HCT116 (cell line): ENCODE data around the gene BTBD10. TPM values are rescaled to one million over a fixed set of nuclear protein-coding genes. Genes with fewer than 3 reads are reported as not detected.

Experiments
- ATAC-seq: fragments of 200-7000 bp; cut with Tn5 transposase; 2 replicates; pipeline ENCODE4 v1.9.1; 2020; ENCODE audit warnings: mild to moderate bottlenecking, moderate library complexity
- BruUV-seq: library from RNA; stranded (reverse); fragments of 400-500 nt; replicated peaks from 2 replicates; lab custom pipeline; 2021; lab: Mats Ljungman, UMichigan
- CTCF ChIA-PET: fragments of 300-600 bp; sonication (Branson Sonifier 250); formaldehyde crosslinking; loops from one replicate; lab custom pipeline; 2021; ENCODE audit warnings: antibody characterized with exemption; lab: Charles Lee
- POLR2A ChIA-PET: fragments of 300-600, 350-600 bp; sonication (Branson Sonifier 250); formaldehyde crosslinking; loops from one replicate; lab custom pipeline; 2021; ENCODE audit warnings: antibody characterized with exemption; lab: Charles Lee
- RAD21 ChIA-PET, 2 experiments: fragments of 300-600 bp; sonication (Branson Sonifier 250); formaldehyde crosslinking; loops; one replicate each; lab custom pipeline; 2023; ENCODE audit warnings: low total read pairs in 2 of 2; ENCODE audit not compliant: uncharacterized antibody in 2 of 2, unreplicated experiment in 2 of 2, low non-redundant PET in 1 of 2; lab: Charles Lee
- DNase-seq: peaks from one replicate; pipeline ENCODE4 v3.0.0-alpha.2; 2010; ENCODE audit warnings: low read depth, low spot score
- H2AFZ ChIP-seq: fragments of 200-600 bp; shearing (Covaris generic), sonication (generic); 2 replicates; pipeline ENCODE4 v1.6.1; 2017; ENCODE audit warnings: low read depth, mixed run types, mixed read lengths, antibody characterized with exemption, low read length; ENCODE audit not compliant: poor library complexity, severe bottlenecking
- H3K27ac ChIP-seq: 2 replicates; pipeline ENCODE4 v1.5.1; 2012; ENCODE audit warnings: low read depth, low read length
- H3K27me3 ChIP-seq: fragments of 200-600 bp; sonication (generic); 2 replicates; pipeline ENCODE4 v1.6.1; 2016; ENCODE audit warnings: mixed run types, low read length, mixed read lengths; ENCODE audit not compliant: insufficient read depth
- H3K36me3 ChIP-seq, 2 experiments: fragments of 200-500 bp in 1 of 2; fragments of 200-600 bp in 1 of 2; sonication (Bioruptor generic) in 1 of 2; sonication (generic) in 1 of 2; 2 replicates each; pipeline versions ENCODE4 v1.5.1 to v1.6.1; 2014 to 2016; ENCODE audit warnings: low read length in 2 of 2, inconsistent platforms in 1 of 2, mixed read lengths in 1 of 2, mixed run types in 1 of 2; ENCODE audit not compliant: insufficient read depth in 2 of 2, control insufficient read depth in 1 of 2
- H3K4me1 ChIP-seq, 2 experiments: fragments of 200-600 bp in 1 of 2; sonication (generic) in 1 of 2; 2 replicates each; pipeline versions ENCODE4 v1.5.1 to v1.6.1; 2012 to 2017; ENCODE audit warnings: low read length in 2 of 2, inconsistent platforms in 1 of 2, mild to moderate bottlenecking in 1 of 2, mixed read lengths in 1 of 2, mixed run types in 1 of 2, moderate library complexity in 1 of 2; ENCODE audit not compliant: insufficient read depth in 2 of 2, control insufficient read depth in 1 of 2
- H3K4me2 ChIP-seq: fragments of 200-600 bp; sonication (generic); 2 replicates; pipeline ENCODE4 v1.6.1; 2017; ENCODE audit warnings: mixed run types, low read length, mixed read lengths
- H3K4me3 ChIP-seq, 2 experiments: fragments of 200-600 bp in 1 of 2; sonication (generic) in 1 of 2; replicated peaks in 1 of 2; 2 replicates each; pipeline ENCODE4 v1.5.1; 2011 to 2016; ENCODE audit warnings: low read length in 2 of 2, control low read depth in 1 of 2, low read depth in 1 of 2, mild to moderate bottlenecking in 1 of 2, mixed read lengths in 1 of 2, mixed run types in 1 of 2
- H3K79me2 ChIP-seq: fragments of 200-600 bp; sonication (generic); 2 replicates; pipeline ENCODE4 v1.6.1; 2017; ENCODE audit warnings: mild to moderate bottlenecking, mixed run types, low read length, moderate library complexity, mixed read lengths; ENCODE audit not compliant: insufficient read depth
- H3K9ac ChIP-seq: fragments of 200-600 bp; sonication (generic); 2 replicates; pipeline ENCODE4 v1.6.1; 2016; ENCODE audit warnings: low read length, mixed read lengths
- H3K9me2 ChIP-seq: fragments of 200-600 bp; sonication (generic), shearing (Covaris generic); 2 replicates; pipeline ENCODE4 v1.6.1; 2017; ENCODE audit warnings: mixed run types, mild to moderate bottlenecking, moderate library complexity; ENCODE audit not compliant: insufficient read depth
- H3K9me3 ChIP-seq, 2 experiments: fragments of 200-500 bp in 1 of 2; fragments of 200-600 bp in 1 of 2; sonication (Bioruptor generic) in 1 of 2; sonication (generic) in 1 of 2; 2 replicates each; pipeline ENCODE4 v1.6.1; 2014 to 2017; ENCODE audit warnings: low read length in 2 of 2, mixed read lengths in 2 of 2, inconsistent platforms in 1 of 2, low read depth in 1 of 2, mild to moderate bottlenecking in 1 of 2, mixed run types in 1 of 2, moderate library complexity in 1 of 2; ENCODE audit not compliant: control insufficient read depth in 1 of 2, insufficient read depth in 1 of 2
- H4K20me1 ChIP-seq: fragments of 200-600 bp; sonication (generic), shearing (Covaris generic); 2 replicates; pipeline ENCODE4 v1.6.1; 2017; ENCODE audit warnings: mixed run types, mild to moderate bottlenecking, moderate library complexity; ENCODE audit not compliant: insufficient read depth
- ATF3 ChIP-seq: IDR thresholded peaks from 2 replicates; pipeline ENCODE4 v1.6.1; 2012
- CEBPB ChIP-seq: IDR thresholded peaks from 2 replicates; pipeline ENCODE4 v1.6.1; 2012; ENCODE audit warnings: low read depth
- CTCF ChIP-seq, 3 experiments: fragments of 200-600 bp in 1 of 3; sonication (generic) in 1 of 3; IDR thresholded peaks in 2 of 3; conservative IDR thresholded peaks in 1 of 3; 2 replicates each; pipeline ENCODE4 v1.5.1; 2012 to 2017; ENCODE audit warnings: low read depth in 2 of 3, low read length in 2 of 3, antibody characterized with exemption in 1 of 3, borderline replicate concordance in 1 of 3, control low read depth in 1 of 3, mild to moderate bottlenecking in 1 of 3, mixed read lengths in 1 of 3, mixed run types in 1 of 3, moderate library complexity in 1 of 3; ENCODE audit not compliant: insufficient read depth in 1 of 3
- ELF1 ChIP-seq: IDR thresholded peaks from 2 replicates; pipeline ENCODE4 v1.6.1; 2012; ENCODE audit warnings: low read depth, borderline replicate concordance
- EZH2phosphoT487 ChIP-seq: fragments of 200-600 bp; IDR thresholded peaks from 2 replicates; pipeline ENCODE4 v1.6.1; 2018; ENCODE audit warnings: antibody characterized with exemption, borderline replicate concordance
- FOSL1 ChIP-seq: IDR thresholded peaks from 2 replicates; pipeline ENCODE4 v1.6.1; 2012; ENCODE audit warnings: low read depth
- JUND ChIP-seq: IDR thresholded peaks from 2 replicates; pipeline ENCODE4 v1.6.1; 2012
- MAX ChIP-seq: IDR thresholded peaks from 2 replicates; pipeline ENCODE4 v1.6.1; 2012
- POLR2A ChIP-seq: IDR thresholded peaks from 2 replicates; pipeline ENCODE4 v1.7.0; 2011; ENCODE audit warnings: borderline replicate concordance; ENCODE audit not compliant: insufficient read depth, insufficient read length; ENCODE audit errors: extremely low read depth
- POLR2AphosphoS5 ChIP-seq: IDR thresholded peaks from 2 replicates; pipeline ENCODE4 v1.6.1; 2011; ENCODE audit warnings: mild to moderate bottlenecking, low read depth, low read length, moderate library complexity
- SIN3A ChIP-seq: IDR thresholded peaks from 2 replicates; pipeline ENCODE4 v1.6.1; 2012; ENCODE audit warnings: low read depth
- SRF ChIP-seq: IDR thresholded peaks from 2 replicates; pipeline ENCODE4 v1.6.1; 2012; ENCODE audit warnings: low read depth
- TCF7L2 ChIP-seq: IDR thresholded peaks from 2 replicates; pipeline ENCODE4 v1.7.0; 2011; ENCODE audit warnings: borderline replicate concordance, inconsistent platforms; ENCODE audit not compliant: insufficient read depth, insufficient read length; ENCODE audit errors: extremely low read depth
- YY1 ChIP-seq: IDR thresholded peaks from 2 replicates; pipeline ENCODE4 v1.6.1; 2011; ENCODE audit warnings: low read length, low read depth, moderate library complexity, mild to moderate bottlenecking; ENCODE audit not compliant: insufficient replicate concordance; ENCODE audit errors: extremely low read depth
- ZBTB33 ChIP-seq: IDR thresholded peaks from 2 replicates; pipeline ENCODE4 v1.6.1; 2011; ENCODE audit warnings: mild to moderate bottlenecking, low read length, moderate library complexity; ENCODE audit not compliant: insufficient replicate concordance; ENCODE audit errors: extremely low read depth
- ZFX ChIP-seq: fragments of 450-650 bp; IDR thresholded peaks from 2 replicates; pipeline ENCODE4 v1.6.1; 2017
- intact Hi-C: fragments of 100-400 bp; cut with micrococcal nuclease; formaldehyde crosslinking; loops from 2 replicates; pipeline ENCODE4 v1.10.0; 2022
- total RNA-seq: library from RNA; stranded (reverse); gene quantifications from one replicate; pipeline ENCODE4 v1.2.1, GENCODE V29; 2021; ENCODE audit not compliant: unreplicated experiment

Gene BTBD10
- total RNA-seq, 1 experiment from 2014 or later, result 17.0 TPM

- Histone ChIP-seq H4K20me1 (no peaks in the 10 kb centered on the region), H3K9ac (no peak overlapping the region)
- TF ChIP-seq ZFX, result no peak
- TF ChIP-seq MAX, result no peak
- no peak for TF ChIP-seq ZBTB33
- no peak for TF ChIP-seq CEBPB
- TF ChIP-seq ATF3, result no peak
- TF ChIP-seq EZH2phosphoT487, result no peak
- TF ChIP-seq POLR2A, result no peak
- no peak for TF ChIP-seq SRF
- TF ChIP-seq FOSL1, result no peak
- no peak for TF ChIP-seq TCF7L2
- TF ChIP-seq SIN3A, result no peak
- TF ChIP-seq ELF1, result no peak
- no peak for TF ChIP-seq YY1
- no peak for TF ChIP-seq CTCF (IDR thresholded peaks at IDR 0.05 in 2 of 3, conservative IDR thresholded peaks at IDR 0.05 in 1 of 3; ENCODE audit: borderline replicate concordance in 1 of 3, insufficient read depth in 1 of 3, low read depth in 2 of 3, low read length in 2 of 3)
- TF ChIP-seq POLR2AphosphoS5, result no peak
- no peak for TF ChIP-seq JUND
- TF ChIP-seq, all 23 proteins: peak for 0
- DNase-seq, result no peak
- CTCF ChIA-PET, result interaction anchor here (1.6 to 3.4 kb wide), 3 partner anchors 8 to 136 kb away, joined by 6 to 47 read pairs (median 7); no protein-coding TSS in a partner anchor
- Histone ChIP-seq H3K9me2 (no peaks in the 10 kb centered on the region), H3K27me3 (no peaks in the 10 kb centered on the region), H2AFZ (no peak overlapping the region), H3K4me1 (peaks cover 0 to 10% of the 10 kb centered on the region in 2 experiments; a peak in 2 of 4 replicates), H3K27ac (no peak overlapping the region), H3K4me2 (no peak overlapping the region), H3K79me2 (no peaks in the 10 kb centered on the region), H3K4me3 (no peak overlapping the region), H3K9me3 (no peaks in the 10 kb centered on the region), H3K36me3 (no peaks in the 10 kb centered on the region)
- intact Hi-C loops, result no loop called here
- POLR2A ChIA-PET, result no interaction called here
- no TSS peak for BruUV-seq
- RAD21 ChIA-PET, result no interaction called here
- no peak for ATAC-seq
Observed at GRCh38 chr11:13346470-13346869, 116.6 kb downstream of the BTBD10 start.
